MM.1S (cell line): ENCODE data around the gene GPSM1.

Experiments
- DNase-seq: peaks from one replicate; pipeline ENCODE4 v3.0.0-alpha.2; 2015
- H2AFZ ChIP-seq: fragments of 300-600 bp; sonication (generic); 2 replicates; pipeline ENCODE4 v1.6.0; 2016; ENCODE audit warnings: antibody characterized with exemption, low read length
- H3F3A ChIP-seq: fragments of 300-600 bp; sonication (generic); 2 replicates; pipeline ENCODE4 v1.6.1; 2016; ENCODE audit warnings: mild to moderate bottlenecking, antibody characterized with exemption, low read length, moderate library complexity, mixed read lengths; ENCODE audit not compliant: insufficient read depth
- H3K27ac ChIP-seq: fragments of 300-600 bp; sonication (generic); 2 replicates; pipeline ENCODE4 v1.5.1; 2016; ENCODE audit warnings: mild to moderate bottlenecking, low read length
- H3K27me3 ChIP-seq: fragments of 300-600 bp; sonication (generic); replicated peaks from 2 replicates; pipeline ENCODE4 v1.6.0; 2016; ENCODE audit warnings: low read length; ENCODE audit not compliant: insufficient read depth
- H3K36me3 ChIP-seq: fragments of 300-600 bp; sonication (generic); replicated peaks from 2 replicates; pipeline ENCODE4 v1.6.1; 2016; ENCODE audit warnings: mild to moderate bottlenecking, low read length, mixed read lengths; ENCODE audit not compliant: insufficient read depth
- H3K4me1 ChIP-seq: fragments of 300-600 bp; sonication (generic); 2 replicates; pipeline ENCODE4 v1.6.1; 2016; ENCODE audit warnings: low read length, mixed read lengths
- H3K4me2 ChIP-seq: fragments of 300-600 bp; sonication (generic); 2 replicates; pipeline ENCODE4 v1.6.0; 2016; ENCODE audit warnings: low read depth, low read length
- H3K4me3 ChIP-seq: fragments of 300-600 bp; sonication (generic); 2 replicates; pipeline ENCODE4 v1.5.1; 2016; ENCODE audit warnings: low read length, mixed read lengths
- H3K79me2 ChIP-seq: fragments of 300-600 bp; sonication (generic); 2 replicates; pipeline ENCODE4 v1.6.1; 2016; ENCODE audit warnings: mixed run types, low read length, mixed read lengths
- H3K9ac ChIP-seq: fragments of 300-600 bp; sonication (generic); 2 replicates; pipeline ENCODE4 v1.6.1; 2016; ENCODE audit warnings: low read length, mixed read lengths
- H3K9me2 ChIP-seq: fragments of 300-600 bp; sonication (generic); replicated peaks from 2 replicates; pipeline ENCODE4 v1.6.1; 2016; ENCODE audit warnings: mild to moderate bottlenecking, low read length, mixed read lengths; ENCODE audit not compliant: insufficient read depth
- H3K9me3 ChIP-seq: fragments of 300-600 bp; sonication (generic); replicated peaks from 2 replicates; pipeline ENCODE4 v1.6.1; 2016; ENCODE audit warnings: mild to moderate bottlenecking, low read length, mixed read lengths; ENCODE audit not compliant: insufficient read depth
- H4K20me1 ChIP-seq: fragments of 300-600 bp; sonication (generic); 2 replicates; pipeline ENCODE4 v1.6.1; 2016; ENCODE audit warnings: mild to moderate bottlenecking, low read length, moderate library complexity, mixed read lengths; ENCODE audit not compliant: insufficient read depth
- EZH2 ChIP-seq: fragments of 300-600 bp; sonication (generic); optimal IDR thresholded peaks from 2 replicates; pipeline ENCODE3; 2017; ENCODE audit warnings: low read depth, mild to moderate bottlenecking, antibody characterized with exemption, low read length, mixed read lengths
- EZH2phosphoT487 ChIP-seq: fragments of 300-600 bp; sonication (generic); IDR thresholded peaks from 2 replicates; pipeline ENCODE4 v1.6.1; 2018; ENCODE audit warnings: antibody characterized with exemption, low read length
- TF ChIP-seq, protein P1 (sequence below): fragments of 300-600 bp; sonication (generic); IDR thresholded peaks from 2 replicates; pipeline ENCODE4 v1.5.1; 2016; ENCODE audit warnings: antibody characterized with exemption, low read length, mixed read lengths

The GPSM1 gene

DNA sequence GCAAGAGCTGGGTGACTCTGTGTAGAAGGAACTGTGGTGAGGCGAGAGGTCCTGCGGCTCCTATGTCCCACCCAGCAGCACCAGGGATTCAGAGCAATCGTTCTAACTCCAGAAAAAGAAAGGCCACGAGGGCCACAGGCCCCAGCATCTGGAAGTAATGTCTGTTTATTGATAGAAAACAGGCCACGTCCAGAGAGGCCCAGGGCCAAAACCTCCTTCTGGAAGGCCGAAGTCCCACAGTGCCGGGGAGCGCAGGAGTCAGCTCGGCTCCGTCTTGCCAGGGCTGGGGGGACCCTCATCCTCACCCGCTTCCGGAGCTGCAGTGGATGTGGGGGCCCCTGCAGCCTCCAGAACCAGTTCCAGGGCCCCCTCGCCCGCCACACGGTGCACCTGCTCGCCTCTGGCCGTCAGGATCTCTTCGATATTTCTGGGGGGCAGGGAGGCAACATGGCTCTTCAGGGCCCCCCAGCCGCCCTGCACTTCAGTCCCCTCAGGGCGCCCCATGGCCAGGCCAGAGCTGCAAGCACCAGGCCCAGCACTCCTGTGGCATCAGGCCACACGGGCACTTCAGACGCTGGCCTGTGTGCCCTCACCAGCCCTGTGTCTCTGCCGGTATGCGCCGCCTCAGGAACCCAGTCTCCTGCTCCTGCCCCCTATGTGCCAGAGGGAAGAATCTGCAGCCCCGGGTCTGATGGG is 34.6 kb downstream of the GPSM1 start:
- Histone ChIP-seq H3K4me1 (peaks cover 5% of the 10 kb centered on the region), H3K27me3 (0 out of 2 replicates have a peak, but pooled peaks cover 7% of the 10 kb centered on the region), H3K4me3 (no peak overlapping the region), H3K4me2 (no peak overlapping the region), H3F3A (no peaks in the 10 kb centered on the region), H4K20me1 (no peaks in the 10 kb centered on the region; the same call in 1 of the 2 replicates), H3K36me3 (no peaks in the 10 kb centered on the region), H3K79me2 (peaks cover 11% of the 10 kb centered on the region; the same call in 1 of the 2 replicates), H3K9ac (no peak overlapping the region), H3K9me2 (no peaks in the 10 kb centered on the region), H2AFZ (no peak overlapping the region), H3K9me3 (no peaks in the 10 kb centered on the region), H3K27ac (no peak overlapping the region)
- TF ChIP-seq EZH2phosphoT487 (no peak), EZH2 (no peak)
- TF ChIP-seq, protein P1, sequence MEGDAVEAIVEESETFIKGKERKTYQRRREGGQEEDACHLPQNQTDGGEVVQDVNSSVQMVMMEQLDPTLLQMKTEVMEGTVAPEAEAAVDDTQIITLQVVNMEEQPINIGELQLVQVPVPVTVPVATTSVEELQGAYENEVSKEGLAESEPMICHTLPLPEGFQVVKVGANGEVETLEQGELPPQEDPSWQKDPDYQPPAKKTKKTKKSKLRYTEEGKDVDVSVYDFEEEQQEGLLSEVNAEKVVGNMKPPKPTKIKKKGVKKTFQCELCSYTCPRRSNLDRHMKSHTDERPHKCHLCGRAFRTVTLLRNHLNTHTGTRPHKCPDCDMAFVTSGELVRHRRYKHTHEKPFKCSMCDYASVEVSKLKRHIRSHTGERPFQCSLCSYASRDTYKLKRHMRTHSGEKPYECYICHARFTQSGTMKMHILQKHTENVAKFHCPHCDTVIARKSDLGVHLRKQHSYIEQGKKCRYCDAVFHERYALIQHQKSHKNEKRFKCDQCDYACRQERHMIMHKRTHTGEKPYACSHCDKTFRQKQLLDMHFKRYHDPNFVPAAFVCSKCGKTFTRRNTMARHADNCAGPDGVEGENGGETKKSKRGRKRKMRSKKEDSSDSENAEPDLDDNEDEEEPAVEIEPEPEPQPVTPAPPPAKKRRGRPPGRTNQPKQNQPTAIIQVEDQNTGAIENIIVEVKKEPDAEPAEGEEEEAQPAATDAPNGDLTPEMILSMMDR = no peak
- no peak for DNase-seq

DNA sequence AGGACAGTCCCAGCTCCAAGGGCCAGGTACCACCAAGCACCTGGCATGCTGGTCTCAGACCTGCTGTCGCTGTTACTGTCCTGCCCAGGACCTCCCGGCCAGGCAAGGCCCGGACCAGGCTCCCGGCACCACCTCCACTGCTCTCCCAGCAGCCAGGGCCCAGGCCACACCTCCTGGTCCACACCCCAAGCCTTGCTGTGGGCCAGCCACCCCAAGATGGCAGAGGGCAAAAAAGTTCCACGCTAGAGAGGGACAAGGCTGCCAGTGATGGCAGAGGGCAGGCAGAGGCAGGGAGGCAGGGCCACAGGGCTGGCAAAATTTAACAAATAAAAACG is 35.1 kb downstream of the GPSM1 start:
- TF ChIP-seq, protein P1 = no peak
- TF ChIP-seq EZH2phosphoT487 (no peak), EZH2 (no peak)
- DNase-seq = no peak
- Histone ChIP-seq H4K20me1 (no peaks in the 10 kb centered on the region; the same call in 1 of the 2 replicates), H3K4me1 (peaks cover 5% of the 10 kb centered on the region), H3K27ac (no peak overlapping the region), H3K9me2 (no peaks in the 10 kb centered on the region), H3K9me3 (no peaks in the 10 kb centered on the region), H2AFZ (no peak overlapping the region), H3F3A (no peaks in the 10 kb centered on the region), H3K79me2 (peaks cover 11% of the 10 kb centered on the region; the same call in 1 of the 2 replicates), H3K4me2 (no peak overlapping the region), H3K4me3 (no peak overlapping the region), H3K27me3 (0 out of 2 replicates have a peak, but pooled peaks cover 4% of the 10 kb centered on the region), H3K9ac (no peak overlapping the region), H3K36me3 (no peaks in the 10 kb centered on the region)

DNA sequence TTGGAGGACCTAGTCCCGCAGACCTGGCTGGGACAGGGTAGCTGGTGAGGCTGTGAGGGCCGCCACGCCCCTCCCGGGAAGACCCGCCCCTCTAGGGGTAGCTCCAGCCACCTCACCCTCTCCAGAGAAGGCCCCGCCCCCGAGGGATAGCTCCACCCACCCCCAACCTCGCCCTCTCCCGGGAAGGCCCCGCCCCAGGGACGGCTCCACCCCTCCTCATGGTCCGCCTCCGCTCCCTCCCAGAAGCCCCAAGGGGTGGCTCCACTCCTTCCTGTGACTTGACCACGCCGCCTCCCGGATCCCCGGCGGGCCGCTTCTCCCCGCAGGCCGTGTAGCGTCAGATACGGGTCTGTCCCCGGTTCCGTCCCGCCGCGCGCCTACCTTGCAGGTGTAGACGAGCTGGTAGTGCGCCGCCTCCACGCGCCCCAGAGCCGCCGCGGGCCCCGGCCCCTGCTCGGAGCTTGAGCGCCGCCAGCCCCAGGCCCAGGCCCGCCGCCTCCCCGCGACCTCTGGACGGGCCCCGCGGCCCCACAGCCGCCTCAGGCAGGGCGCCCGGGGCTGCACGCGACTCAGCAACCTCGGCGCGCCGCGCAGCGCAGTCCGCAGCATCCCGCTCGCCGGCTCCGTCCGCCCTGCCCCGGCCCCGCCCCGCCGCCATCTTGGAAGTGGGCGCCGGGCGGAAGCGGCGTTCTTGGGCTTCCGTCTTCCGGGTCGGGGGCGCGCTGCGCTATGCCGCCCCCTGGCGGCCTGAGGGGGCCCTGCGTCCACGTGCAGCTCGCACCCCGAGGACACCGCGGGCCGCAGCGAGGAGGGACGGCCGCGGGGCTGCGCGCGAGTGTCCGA is 36.0 kb downstream of the GPSM1 start, which contains the start of gene DNLZ:
Gene DNLZ, minus strand, starts transcription at position 639 of the 843 bp plus-strand sequence. Its CDS starts 30 bp downstream, at position 609.
- peak within 1 kb of the TSS; percentile 74 for H3K9ac ChIP-seq
- H3K27me3 ChIP-seq = peaks cover 10% of the 10 kb centered on the region
- H3K9me2 ChIP-seq = no peaks in the 10 kb centered on the region
- H3K4me2 ChIP-seq = peak within 1 kb of the TSS; percentile 45
- no peaks in the 10 kb centered on the region for H3K36me3 ChIP-seq
- peaks cover 5% of the 10 kb centered on the region for H3K4me1 ChIP-seq
- no peaks in the 10 kb centered on the region; the same call in 1 of the 2 replicates for H4K20me1 ChIP-seq
- H2AFZ ChIP-seq = 0 out of 2 replicates have a peak within 1 kb of the TSS, but pooled peaks have one; percentile 52
- DNase-seq = peak; percentile 89
- peak within 1 kb of the TSS; percentile 67 for H3K4me3 ChIP-seq
- H3K9me3 ChIP-seq = no peaks in the 10 kb centered on the region
- TF ChIP-seq EZH2phosphoT487 = no peak
- no peak for TF ChIP-seq EZH2
- TF ChIP-seq, protein P1 = peak; percentile 89
- H3K79me2 ChIP-seq = peaks cover 11% of the 10 kb centered on the region; the same call in 1 of the 2 replicates
- peak within 1 kb of the TSS; percentile 24; the same call in 1 of the 2 replicates for H3K27ac ChIP-seq
- no peaks in the 10 kb centered on the region for H3F3A ChIP-seq
